Measurements from ENCODE around the gene HADHB. TPM values are rescaled to one million over a fixed set of nuclear protein-coding genes. Genes with fewer than 3 reads are reported as not detected.
"Not testable (repeated sequence)": the region's sequence is repeated elsewhere in the genome, so short reads cannot be mapped to it uniquely, and the experiment has no call there.

Gene HADHB
- polyA plus RNA-seq, 3 donors: 94.3 to 200 (median 186) TPM

- peaks cover 6 to 14% of the 10 kb centered on the region in 2 donors for H3K4me1 ChIP-seq (ENCODE audit: control insufficient read depth in 1 of 2, insufficient read depth in 2 of 2, low read length in 2 of 2)
- H3K9ac ChIP-seq (ENCODE audit: insufficient read depth, low read length, poor library complexity, severe bottlenecking): no peak overlapping the region
- H3K27ac ChIP-seq (ENCODE audit: low read depth in 1 of 2, low read length in 2 of 2): peak overlapping the region in 1 of 2 donors; percentile 69
- peaks cover 66% of the 10 kb centered on the region for H3K79me2 ChIP-seq (ENCODE audit: insufficient read depth, low read length)
- intact Hi-C loops (cut with micrococcal nuclease): no loop called here
- TF ChIP-seq CTCF (IDR thresholded peaks at IDR 0.05): no peak
- Mint-ChIP-seq H3K4me1 (peaks cover 21% of the 10 kb centered on the region), H3K36me3 (peaks cover 42 to 59% of the 10 kb centered on the region in 2 donors), H3K9me3 (no peaks in the 10 kb centered on the region), H3K4me3 (no peak overlapping the region), H3K27ac (peak overlapping the region in 6 of 7 donors; percentile 5 to 58 (median 50)), H3K27me3 (ENCODE audit: low read depth in 3 of 3) (no peaks in the 10 kb centered on the region)
- no peak overlapping the region for H3K4me3 ChIP-seq (replicated peaks in 1 of 3; ENCODE audit: low read depth in 2 of 3, low read length in 3 of 3)
- H3K4me2 ChIP-seq (replicated peaks; ENCODE audit: extremely low read depth, low read length, poor library complexity, severe bottlenecking): no peak overlapping the region
- peaks cover 57% of the 10 kb centered on the region for H4K20me1 ChIP-seq (ENCODE audit: insufficient read depth, low read length)
- no peaks in the 10 kb centered on the region for H3K9me3 ChIP-seq (replicated peaks in 1 of 2; ENCODE audit: control insufficient read depth in 1 of 2, insufficient read depth in 1 of 2, low read length in 2 of 2)
- H2AFZ ChIP-seq (ENCODE audit: insufficient read depth, low read depth, low read length, poor library complexity, severe bottlenecking): no peak overlapping the region
- DNase-seq: peak in 2 of 3 donors; percentile 53 to 67
- peaks cover 38 to 56% of the 10 kb centered on the region in 2 donors for H3K36me3 ChIP-seq (replicated peaks in 1 of 2; ENCODE audit: control insufficient read depth in 1 of 2, insufficient read depth in 2 of 2, low read length in 2 of 2)
- 20% methylated on average over 2 of the region's 3 CpGs for WGBS (ENCODE audit: insufficient coverage)
- H3K27me3 ChIP-seq (ENCODE audit: control insufficient read depth in 2 of 2, insufficient read depth in 2 of 2, low read length in 2 of 2): no peaks in the 10 kb centered on the region
These were observed 11.1 kb downstream of the HADHB start for GRCh38 chr2:26255759-26256384.

- peaks cover 31% of the 10 kb centered on the region for H4K20me1 ChIP-seq (ENCODE audit: insufficient read depth, low read length)
- H3K9me3 ChIP-seq (replicated peaks in 1 of 2; ENCODE audit: control insufficient read depth in 1 of 2, insufficient read depth in 1 of 2, low read length in 2 of 2); H3K4me2 ChIP-seq (replicated peaks; ENCODE audit: extremely low read depth, low read length, poor library complexity, severe bottlenecking); H3K4me3 Mint-ChIP-seq; H3K4me3 ChIP-seq (replicated peaks in 1 of 3; ENCODE audit: low read depth in 2 of 3, low read length in 3 of 3); H2AFZ ChIP-seq (ENCODE audit: insufficient read depth, low read depth, low read length, poor library complexity, severe bottlenecking); H3K27ac ChIP-seq (ENCODE audit: low read depth in 1 of 2, low read length in 2 of 2); H3K9me3 Mint-ChIP-seq; H3K27me3 ChIP-seq (ENCODE audit: control insufficient read depth in 2 of 2, insufficient read depth in 2 of 2, low read length in 2 of 2); intact Hi-C loops (cut with micrococcal nuclease); DNase-seq; H3K4me1 Mint-ChIP-seq; H3K27me3 Mint-ChIP-seq (ENCODE audit: low read depth in 3 of 3); H3K9ac ChIP-seq (ENCODE audit: insufficient read depth, low read length, poor library complexity, severe bottlenecking): not testable (repeated sequence)
- H3K36me3 Mint-ChIP-seq: peaks cover 55 to 71% of the 10 kb centered on the region in 2 donors
- H3K27ac Mint-ChIP-seq: peak overlapping the region in 3 of 7 donors; percentile 10 to 56 (median 26)
- WGBS (ENCODE audit: insufficient coverage): 100% methylated on average over 6 of the region's 8 CpGs
- H3K4me1 ChIP-seq (ENCODE audit: control insufficient read depth in 1 of 2, insufficient read depth in 2 of 2, low read length in 2 of 2): peaks cover 6 to 14% of the 10 kb centered on the region in 2 donors
- H3K79me2 ChIP-seq (ENCODE audit: insufficient read depth, low read length): peaks cover 38% of the 10 kb centered on the region
- H3K36me3 ChIP-seq (replicated peaks in 1 of 2; ENCODE audit: control insufficient read depth in 1 of 2, insufficient read depth in 2 of 2, low read length in 2 of 2): peaks cover 56 to 86% of the 10 kb centered on the region in 2 donors
These were observed 14.1 kb downstream of the HADHB start for GRCh38 chr2:26258836-26259235.

All from CD14-positive monocyte (primary cell).